Mesendoderm (in vitro differentiated cells): ENCODE measurements around the gene CETN2.

ENCODE experiments used
- DNase-seq: peaks from one replicate; pipeline ENCODE4 v3.0.0; 2013
- H2AK5ac ChIP-seq: 2 replicates; pipeline ENCODE4 v1.6.1; 2013; ENCODE audit warnings: low read length, inconsistent platforms
- H2BK120ac ChIP-seq: 2 replicates; pipeline ENCODE4 v1.6.1; 2013; ENCODE audit warnings: low read depth, mild to moderate bottlenecking, low read length, moderate library complexity, mixed read lengths
- H2BK15ac ChIP-seq: replicated peaks from 2 replicates; pipeline ENCODE4 v1.6.1; 2013; ENCODE audit warnings: low read depth, mild to moderate bottlenecking, moderate library complexity
- H2BK5ac ChIP-seq: 2 replicates; pipeline ENCODE4 v1.6.1; 2013; ENCODE audit warnings: low read length, inconsistent platforms
- H3K18ac ChIP-seq: 2 replicates; pipeline ENCODE4 v1.6.1; 2013; ENCODE audit warnings: mild to moderate bottlenecking, low read length, mixed read lengths
- H3K23ac ChIP-seq: one replicate; pipeline ENCODE4 v1.6.1; 2013; ENCODE audit warnings: low read length
- H3K27ac ChIP-seq: 2 replicates; pipeline ENCODE4 v1.5.1; 2013; ENCODE audit warnings: low read depth, mild to moderate bottlenecking, inconsistent platforms, low read length, moderate library complexity
- H3K27me3 ChIP-seq: 2 replicates; pipeline ENCODE4 v1.6.1; 2013; ENCODE audit warnings: low read length, control low read depth, mild to moderate bottlenecking, inconsistent platforms; ENCODE audit not compliant: insufficient read depth, poor library complexity
- H3K36me3 ChIP-seq: 2 replicates; pipeline ENCODE4 v1.6.1; 2013; ENCODE audit warnings: low read length, inconsistent platforms; ENCODE audit not compliant: control insufficient read depth, insufficient read depth
- H3K4ac ChIP-seq: one replicate; pipeline ENCODE4 v1.6.1; 2013; ENCODE audit warnings: low read depth, mild to moderate bottlenecking, low read length, moderate library complexity
- H3K4me1 ChIP-seq: 2 replicates; pipeline ENCODE4 v1.6.1; 2013; ENCODE audit warnings: low read depth, low read length, inconsistent platforms; ENCODE audit not compliant: control insufficient read depth
- H3K4me2 ChIP-seq: 2 replicates; pipeline ENCODE4 v1.6.1; 2013; ENCODE audit warnings: low read length
- H3K4me3 ChIP-seq: 2 replicates; pipeline ENCODE4 v1.5.1; 2013; ENCODE audit warnings: mild to moderate bottlenecking, low read length
- H3K56ac ChIP-seq: one replicate; pipeline ENCODE4 v1.6.1; 2013; ENCODE audit warnings: low read length
- H3K79me1 ChIP-seq: 2 replicates; pipeline ENCODE4 v1.6.1; 2013; ENCODE audit warnings: low read length, inconsistent platforms
- H3K79me2 ChIP-seq: 2 replicates; pipeline ENCODE4 v1.6.1; 2013; ENCODE audit warnings: mild to moderate bottlenecking, low read length; ENCODE audit not compliant: control insufficient read depth, insufficient read depth
- H3K9ac ChIP-seq: 2 replicates; pipeline ENCODE4 v1.6.1; 2013; ENCODE audit warnings: low read length, inconsistent platforms
- H4K5ac ChIP-seq: one replicate; pipeline ENCODE4 v1.6.1; 2013; ENCODE audit warnings: low read length
- H4K8ac ChIP-seq: one replicate; pipeline ENCODE4 v1.6.1; 2013; ENCODE audit warnings: low read depth, mild to moderate bottlenecking, control low read depth, low read length, moderate library complexity
- WGBS: extraction: QIAGEN DNeasy Blood & Tissue Kit; methylation state at CpG from one replicate; pipeline ENCODE4 v1.1.7; 2013; ENCODE audit warnings: low lambda C conversion rate, missing lambda C conversion rate; ENCODE audit not compliant: insufficient coverage; ENCODE audit errors: extremely low coverage; 5-methylcytosine and 5-hydroxymethylcytosine counted together

Gene CETN2

GRCh38 chrX:152817078-152817764 is 13.3 kb downstream of the CETN2 start:
- H3K79me2 ChIP-seq = no peaks in the 10 kb centered on the region
- WGBS = no CpG with 5 or more reads among the region's 6 CpGs
- no peak overlapping the region for H2BK120ac ChIP-seq
- no peak overlapping the region for H3K4ac ChIP-seq
- no peak overlapping the region for H3K4me3 ChIP-seq
- H3K9ac ChIP-seq = no peak overlapping the region
- no peak overlapping the region for H2BK5ac ChIP-seq
- H2BK15ac ChIP-seq = no peak overlapping the region
- no peak overlapping the region for H3K18ac ChIP-seq
- no peaks in the 10 kb centered on the region for H3K4me1 ChIP-seq
- peak; percentile 24 for DNase-seq
- H4K8ac ChIP-seq = no peak overlapping the region
- H2AK5ac ChIP-seq = no peak overlapping the region
- no peak overlapping the region for H3K23ac ChIP-seq
- H3K36me3 ChIP-seq = no peaks in the 10 kb centered on the region
- H3K56ac ChIP-seq = no peak overlapping the region
- H3K27ac ChIP-seq = no peak overlapping the region
- no peak overlapping the region for H3K4me2 ChIP-seq
- H3K27me3 ChIP-seq = no peaks in the 10 kb centered on the region
- no peak overlapping the region for H4K5ac ChIP-seq
- no peaks in the 10 kb centered on the region for H3K79me1 ChIP-seq

GRCh38 chrX:152814048-152814447 is 16.5 kb downstream of the CETN2 start:
- Histone ChIP-seq H2BK5ac (no peak overlapping the region), H3K79me1 (no peaks in the 10 kb centered on the region), H3K36me3 (no peaks in the 10 kb centered on the region), H3K56ac (no peak overlapping the region), H2BK15ac (no peak overlapping the region), H4K5ac (no peak overlapping the region), H3K4ac (no peak overlapping the region), H3K23ac (no peak overlapping the region), H2AK5ac (no peak overlapping the region), H3K9ac (no peak overlapping the region), H3K4me2 (no peak overlapping the region), H3K27me3 (no peaks in the 10 kb centered on the region), H2BK120ac (no peak overlapping the region), H3K4me1 (no peaks in the 10 kb centered on the region), H3K4me3 (no peak overlapping the region), H4K8ac (no peak overlapping the region), H3K18ac (no peak overlapping the region), H3K79me2 (no peaks in the 10 kb centered on the region), H3K27ac (no peak overlapping the region)
- DNase-seq = no peak
- no CpG with 5 or more reads among the region's 5 CpGs for WGBS

GRCh38 chrX:152813206-152813605 is 17.4 kb downstream of the CETN2 start:
- H3K56ac ChIP-seq = no peak overlapping the region
- no peaks in the 10 kb centered on the region for H3K4me1 ChIP-seq
- H3K4me2 ChIP-seq = no peak overlapping the region

GRCh38 chrX:152810403-152810802 is 20.2 kb downstream of the CETN2 start:
- Histone ChIP-seq H3K23ac (no peak overlapping the region), H2BK120ac (no peak overlapping the region), H3K18ac (no peak overlapping the region), H3K9ac (no peak overlapping the region), H3K79me1 (no peaks in the 10 kb centered on the region), H2BK15ac (no peak overlapping the region), H2AK5ac (no peak overlapping the region), H3K36me3 (no peaks in the 10 kb centered on the region), H3K79me2 (no peaks in the 10 kb centered on the region), H3K4me3 (no peak overlapping the region), H3K56ac (no peak overlapping the region), H3K27ac (no peak overlapping the region), H4K8ac (no peak overlapping the region), H3K27me3 (no peaks in the 10 kb centered on the region), H3K4me1 (no peaks in the 10 kb centered on the region), H4K5ac (no peak overlapping the region), H2BK5ac (no peak overlapping the region), H3K4ac (no peak overlapping the region), H3K4me2 (no peak overlapping the region)
- DNase-seq = peak; percentile 36
- WGBS = no CpG with 5 or more reads among the region's 4 CpGs

More at GRCh38 chrX:152813206-152813605, 17.4 kb downstream of the CETN2 start:
- Histone ChIP-seq H3K9ac (no peak overlapping the region), H2BK15ac (no peak overlapping the region), H4K8ac (no peak overlapping the region), H3K4ac (no peak overlapping the region), H3K4me3 (no peak overlapping the region), H2BK120ac (no peak overlapping the region), H3K79me2 (no peaks in the 10 kb centered on the region), H3K27ac (no peak overlapping the region), H2BK5ac (no peak overlapping the region), H3K79me1 (no peaks in the 10 kb centered on the region), H2AK5ac (no peak overlapping the region), H3K27me3 (no peaks in the 10 kb centered on the region), H3K36me3 (no peaks in the 10 kb centered on the region), H3K18ac (no peak overlapping the region), H4K5ac (no peak overlapping the region), H3K23ac (no peak overlapping the region)
- no peak for DNase-seq
- WGBS = no CpG with 5 or more reads among the region's 5 CpGs

- no peak overlapping the region for H3K27ac ChIP-seq
- no CpG with 5 or more reads among the region's 4 CpGs for WGBS
These were observed 24.5 kb downstream of the CETN2 start for GRCh38 chrX:152806035-152806434.

GRCh38 chrX:152798945-152799344 is 31.6 kb downstream of the CETN2 start:
- H3K56ac ChIP-seq = no peak overlapping the region
- no peak overlapping the region for H4K5ac ChIP-seq
- no peak overlapping the region for H3K23ac ChIP-seq
- no peak overlapping the region for H2BK120ac ChIP-seq
- DNase-seq = no peak
- no peaks in the 10 kb centered on the region for H3K36me3 ChIP-seq
- H3K4me3 ChIP-seq = no peak overlapping the region
- no peak overlapping the region for H2BK5ac ChIP-seq
- no peak overlapping the region for H3K18ac ChIP-seq
- H3K79me1 ChIP-seq = no peaks in the 10 kb centered on the region
- H3K4ac ChIP-seq = no peak overlapping the region
- H2BK15ac ChIP-seq = no peak overlapping the region
- H3K79me2 ChIP-seq = no peaks in the 10 kb centered on the region
- no peaks in the 10 kb centered on the region for H3K27me3 ChIP-seq
- no peak overlapping the region for H3K9ac ChIP-seq
- no CpG with 5 or more reads among the region's 1 CpG for WGBS
- no peak overlapping the region for H3K27ac ChIP-seq
- H3K4me1 ChIP-seq = no peaks in the 10 kb centered on the region
- no peak overlapping the region for H3K4me2 ChIP-seq
- H4K8ac ChIP-seq = no peak overlapping the region
- no peak overlapping the region for H2AK5ac ChIP-seq

More at GRCh38 chrX:152806035-152806434, 24.5 kb downstream of the CETN2 start:
- no peak for DNase-seq
- no peak overlapping the region for H3K18ac ChIP-seq
- H2AK5ac ChIP-seq = no peak overlapping the region
- no peak overlapping the region for H3K23ac ChIP-seq
- no peak overlapping the region for H3K9ac ChIP-seq
- H3K79me1 ChIP-seq = no peaks in the 10 kb centered on the region
- no peak overlapping the region for H3K4ac ChIP-seq
- no peaks in the 10 kb centered on the region for H3K4me1 ChIP-seq
- no peak overlapping the region for H2BK5ac ChIP-seq
- H3K4me2 ChIP-seq = no peak overlapping the region
- H4K8ac ChIP-seq = no peak overlapping the region
- H3K4me3 ChIP-seq = no peak overlapping the region
- H3K79me2 ChIP-seq = no peaks in the 10 kb centered on the region
- H3K36me3 ChIP-seq = no peaks in the 10 kb centered on the region
- no peak overlapping the region for H3K56ac ChIP-seq
- H3K27me3 ChIP-seq = no peaks in the 10 kb centered on the region
- no peak overlapping the region for H4K5ac ChIP-seq
- H2BK120ac ChIP-seq = no peak overlapping the region
- H2BK15ac ChIP-seq = no peak overlapping the region
